Stimulated activated CD8-positive, alpha-beta memory T cell treated with anti-CD3 and anti-CD28 coated beads, Interleukin-15, amount 100 ng/mL, for 24 hours (primary cell): Measurements from ENCODE around the gene PRKAR2B.
"Not testable (repeated sequence)": the region's sequence is repeated elsewhere in the genome, so short reads cannot be mapped to it uniquely, and the experiment has no call there.

Experiments used
- DNase-seq: peaks from one replicate; pipeline ENCODE4 v3.0.0-alpha.2; 2020; ENCODE audit warnings: low read depth

Gene PRKAR2B

DNA sequence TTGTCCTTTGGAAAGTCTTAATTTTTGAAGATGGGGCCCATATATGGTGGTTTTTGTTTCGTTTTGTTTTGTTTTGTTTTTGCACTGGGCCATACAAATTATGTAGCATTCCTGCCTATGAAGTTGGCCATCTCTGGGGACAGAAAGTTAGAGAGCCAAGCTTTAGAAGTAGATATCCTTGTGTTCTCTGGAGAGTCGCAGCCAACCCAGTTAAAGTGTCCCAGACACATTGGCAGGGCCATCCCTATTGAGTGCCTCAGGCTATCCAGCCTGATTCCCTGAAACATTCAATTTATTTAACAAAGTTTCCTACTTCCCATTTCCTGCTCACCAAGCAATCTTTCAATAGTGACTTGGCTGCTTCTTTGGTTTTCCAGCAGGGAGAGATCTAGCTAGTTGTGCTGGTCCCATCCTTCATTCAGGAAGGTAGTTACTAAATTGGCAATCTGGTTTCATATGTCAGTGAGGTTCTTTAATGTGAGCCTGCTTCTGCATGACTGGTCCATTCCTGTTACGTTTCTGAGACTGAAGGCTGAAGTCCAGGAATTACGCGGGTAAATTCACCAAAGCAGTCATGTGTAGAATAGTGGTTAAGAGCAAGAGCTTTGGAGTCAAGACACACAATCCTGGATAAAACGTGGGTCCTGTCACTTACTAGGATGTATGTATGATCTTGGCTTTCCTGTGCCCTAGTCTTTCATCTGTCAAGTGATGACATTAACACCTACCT is 75.0 kb downstream of the PRKAR2B start:
- DNase-seq = no peak

DNA sequence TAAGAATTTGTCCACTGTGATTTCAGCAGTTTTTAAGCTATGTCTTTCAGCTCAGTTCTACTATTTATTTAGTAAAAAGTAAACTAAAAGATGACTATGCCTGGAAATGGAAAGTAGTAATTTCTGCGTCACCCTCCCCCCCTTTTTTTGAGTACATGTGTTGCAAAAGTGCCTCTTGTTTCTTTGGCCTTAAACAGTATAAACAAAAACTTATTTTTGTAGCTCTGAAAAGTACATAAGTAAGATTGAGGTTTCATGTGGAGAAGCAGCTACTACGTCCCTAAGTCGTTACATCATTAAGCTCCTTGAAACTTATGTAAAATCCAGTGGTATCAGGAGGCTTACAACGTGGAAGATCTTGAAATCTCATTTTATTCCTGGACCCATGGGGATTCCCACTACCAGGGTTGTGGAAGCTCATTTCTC is 78.0 kb downstream of the PRKAR2B start:
- DNase-seq = no peak

DNA sequence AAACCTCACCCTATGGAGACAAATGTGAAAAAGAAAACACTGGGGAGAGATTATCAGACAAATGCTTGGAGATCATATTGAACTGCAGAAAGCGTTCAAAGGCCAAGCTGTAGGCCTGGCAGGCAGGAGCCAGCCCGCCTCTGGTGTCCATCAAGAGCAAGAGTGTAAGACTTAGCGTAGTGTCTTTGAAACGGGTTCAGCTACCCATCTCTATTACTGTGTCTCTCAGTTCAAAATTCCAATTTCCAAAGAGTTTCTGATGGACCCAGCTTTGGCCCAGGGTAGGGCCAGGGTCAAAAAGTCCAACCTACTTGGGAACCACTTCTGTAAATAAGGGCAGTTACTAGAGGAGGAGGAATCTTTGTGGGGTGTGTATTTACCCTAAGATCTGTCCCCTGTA is 78.9 kb downstream of the PRKAR2B start:
- no peak for DNase-seq

DNA sequence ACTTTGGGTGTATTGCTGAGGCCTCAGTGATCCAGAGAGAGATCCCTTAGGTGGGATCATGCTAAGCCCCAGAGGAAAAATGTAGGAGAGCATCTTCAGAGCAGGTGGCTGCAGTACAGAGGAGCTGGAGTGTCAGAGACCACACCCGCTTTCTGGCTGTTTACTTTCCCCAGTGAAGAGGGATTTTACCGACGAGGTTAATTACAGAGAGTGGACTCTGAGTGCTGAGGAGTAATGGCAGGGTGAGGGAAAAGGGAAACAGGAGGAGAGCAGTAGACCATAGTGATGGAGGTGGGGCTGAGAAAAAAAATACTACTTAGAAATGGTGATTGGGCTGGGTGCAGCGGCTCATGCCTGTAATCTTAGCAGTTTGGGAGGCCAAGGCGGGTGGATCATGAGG is 81.0 kb downstream of the PRKAR2B start:
- no peak for DNase-seq

DNA sequence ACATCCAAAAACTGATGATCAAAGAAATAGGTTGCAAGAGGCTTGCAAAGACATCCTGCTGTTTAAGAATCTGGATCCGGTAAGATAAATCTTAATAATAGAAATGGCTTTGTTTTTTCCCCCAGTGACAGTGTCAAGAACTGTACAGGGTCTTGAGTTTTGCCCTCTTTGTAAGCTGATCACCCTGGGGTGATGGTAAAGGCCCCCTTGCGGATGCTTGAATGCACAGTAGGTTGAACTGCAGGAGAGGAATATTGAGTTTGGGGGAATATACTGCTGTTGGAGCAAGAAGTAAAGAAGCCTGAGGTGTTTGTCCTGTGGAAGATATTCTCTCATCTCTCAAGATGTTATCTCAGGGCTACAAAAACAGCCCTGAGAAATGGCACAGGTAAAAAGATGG is 83.7 kb downstream of the PRKAR2B start:
- DNase-seq = no peak

DNA sequence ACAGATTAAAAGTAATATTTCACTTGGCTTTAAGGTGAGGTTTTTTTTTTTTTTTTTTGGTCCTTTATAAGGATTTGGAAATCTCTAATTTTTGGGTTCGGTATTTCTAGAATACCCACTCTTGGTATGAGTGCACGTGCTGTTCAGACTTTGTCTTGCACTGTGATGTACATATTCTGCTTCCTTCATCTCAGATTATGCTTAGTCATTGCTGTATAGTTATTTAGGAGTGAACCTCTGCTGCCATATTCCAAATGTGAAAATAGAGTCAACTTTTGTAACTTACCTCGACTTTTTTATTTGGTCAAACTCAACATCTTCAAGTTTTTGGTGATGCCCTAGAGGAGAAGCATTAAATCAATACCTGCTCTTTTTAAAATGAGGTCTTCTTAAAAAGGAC is 84.2 kb downstream of the PRKAR2B start:
- DNase-seq = no peak

DNA sequence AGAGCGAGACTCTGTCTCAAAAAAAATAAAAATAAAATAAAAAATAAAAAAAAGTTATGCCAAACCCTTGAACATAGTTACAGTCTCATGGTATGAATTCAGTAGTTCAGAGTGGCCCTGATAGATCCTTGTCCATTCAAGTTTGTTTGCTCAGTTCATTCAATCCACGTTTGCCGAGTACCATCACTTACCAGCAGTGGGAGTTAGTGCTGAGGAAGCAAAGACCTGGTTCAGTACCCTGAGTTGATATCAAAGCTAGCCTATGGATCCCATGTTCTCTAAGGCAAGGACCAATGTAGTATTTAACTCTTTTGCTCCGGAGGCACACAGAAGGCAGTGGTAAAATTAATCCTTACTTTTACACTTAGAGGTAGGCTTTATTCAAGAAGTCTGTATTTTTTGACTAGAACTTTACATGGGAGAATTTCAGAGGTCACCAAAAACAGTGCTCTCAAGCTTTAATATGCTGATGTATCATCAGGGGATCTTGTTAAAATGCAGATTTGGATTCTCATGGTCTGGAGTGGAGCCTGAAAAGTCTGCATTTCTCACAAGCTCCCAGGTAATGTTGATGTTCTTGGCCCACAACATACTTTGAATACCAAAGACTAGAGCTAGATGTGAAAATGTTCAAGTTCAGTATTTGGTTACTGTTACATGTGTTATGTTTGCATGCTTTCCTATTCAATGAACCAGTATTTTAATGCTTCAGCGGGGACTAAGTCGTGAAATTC is 86.1 kb downstream of the PRKAR2B start:
- DNase-seq = no peak

DNA sequence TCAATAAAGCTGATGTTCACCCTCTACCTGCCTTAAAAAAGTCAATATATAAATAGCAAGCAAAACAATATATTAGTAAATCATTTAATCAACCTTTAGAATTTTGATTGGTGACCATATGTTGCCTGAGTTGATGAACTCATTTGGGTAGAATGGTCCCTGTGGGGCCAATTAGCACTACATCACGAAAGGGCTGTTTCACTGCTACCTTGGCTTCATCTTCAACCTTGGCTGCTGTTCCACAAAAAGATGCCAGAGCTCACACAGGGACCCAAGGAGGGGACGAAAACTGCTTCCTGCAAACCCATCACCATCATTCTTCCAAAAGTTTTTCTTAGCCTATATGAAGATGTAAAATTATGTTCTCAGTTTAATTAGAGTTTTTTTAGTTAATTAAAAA is 88.9 kb downstream of the PRKAR2B start:
- DNase-seq = no peak

DNA sequence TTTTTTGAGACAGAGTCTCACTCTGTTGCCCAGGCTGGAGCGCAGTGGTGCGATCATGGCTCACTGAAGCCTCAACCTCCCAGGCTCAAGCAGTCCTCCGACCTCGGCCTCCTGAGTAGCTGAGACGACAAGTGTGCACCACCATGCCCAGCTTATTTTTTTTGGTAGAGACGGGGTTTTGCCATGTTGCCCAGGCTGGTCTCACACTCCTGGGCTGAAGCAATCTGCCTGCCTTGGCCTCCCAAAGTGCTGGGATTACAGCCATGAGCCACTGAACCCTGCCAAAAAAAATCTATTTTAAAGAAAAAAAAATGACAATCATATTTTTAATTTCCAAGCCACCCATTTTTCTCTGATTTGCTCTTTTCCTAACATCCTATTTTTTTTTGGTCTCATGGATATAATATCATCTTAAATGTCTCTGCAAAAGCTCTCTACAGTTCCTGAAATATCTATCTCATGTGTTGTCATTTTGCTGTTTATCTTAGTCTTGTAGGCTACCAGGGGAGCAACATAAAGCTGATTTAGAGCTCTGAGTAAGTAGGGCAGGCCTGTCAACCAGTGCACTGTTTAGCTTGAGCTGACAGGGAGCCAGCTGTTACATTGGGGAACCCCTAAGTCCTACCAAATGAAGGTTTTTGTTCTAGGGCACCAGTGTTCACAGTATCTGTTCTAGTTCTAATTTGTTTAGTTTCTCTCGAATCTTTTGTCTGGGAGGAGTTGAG is 94.4 kb downstream of the PRKAR2B start:
- DNase-seq = no peak

DNA sequence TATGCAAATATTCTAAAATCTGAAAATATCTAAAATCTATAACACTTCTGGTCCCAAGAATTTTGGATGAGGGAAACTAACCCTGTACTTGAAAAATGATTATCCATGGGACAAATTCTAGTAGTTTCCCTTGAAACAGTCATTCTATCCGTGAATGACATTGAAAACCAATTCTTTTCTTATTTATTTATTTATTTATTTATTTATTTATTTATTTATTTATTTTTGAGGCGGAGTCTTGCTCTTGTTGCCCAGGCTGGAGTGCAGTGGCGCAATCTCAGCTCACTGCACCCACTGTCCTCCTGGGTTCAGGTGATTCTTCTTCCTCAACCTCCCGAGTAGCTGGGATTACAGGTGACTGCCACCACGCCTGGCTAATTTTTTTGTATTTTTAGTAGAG is 99.4 kb downstream of the PRKAR2B start:
- DNase-seq = not testable (repeated sequence)

DNA sequence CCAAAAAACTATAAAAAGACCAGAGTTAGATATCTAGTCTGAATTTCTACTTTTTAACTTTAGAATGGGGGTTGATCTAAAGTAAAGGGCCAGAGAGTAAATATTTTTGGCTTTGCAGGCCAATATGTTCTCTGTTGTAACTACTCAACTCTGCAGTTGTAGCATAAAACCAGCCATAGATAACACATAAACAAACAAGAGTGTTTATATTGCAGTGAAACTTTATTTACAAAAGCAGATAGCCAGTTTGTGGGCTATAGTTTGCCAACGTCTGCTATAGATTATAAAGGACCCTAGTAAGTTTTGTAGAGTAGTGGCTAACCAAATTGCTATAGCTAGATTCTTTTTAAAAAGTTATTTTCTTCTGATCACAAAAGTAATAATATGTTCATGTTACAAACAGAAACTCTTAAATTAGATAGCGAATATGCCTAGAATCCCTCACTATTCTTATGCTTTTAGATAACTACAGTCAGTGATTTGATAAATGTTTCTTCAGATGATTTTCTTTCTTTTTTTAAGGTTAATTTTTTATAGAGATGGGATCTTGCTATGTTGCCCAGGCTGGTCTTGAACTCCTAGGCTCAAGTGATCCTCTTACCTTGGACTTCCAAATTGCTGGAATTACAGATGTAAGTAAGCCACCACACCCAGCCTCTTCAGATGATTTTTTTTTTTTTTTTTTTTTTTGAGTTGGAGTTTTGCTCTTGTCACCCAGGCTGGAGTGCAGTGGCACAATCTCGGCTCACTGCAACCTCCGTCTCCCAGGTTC is 100.7 kb downstream of the PRKAR2B start:
- DNase-seq = no peak

DNA sequence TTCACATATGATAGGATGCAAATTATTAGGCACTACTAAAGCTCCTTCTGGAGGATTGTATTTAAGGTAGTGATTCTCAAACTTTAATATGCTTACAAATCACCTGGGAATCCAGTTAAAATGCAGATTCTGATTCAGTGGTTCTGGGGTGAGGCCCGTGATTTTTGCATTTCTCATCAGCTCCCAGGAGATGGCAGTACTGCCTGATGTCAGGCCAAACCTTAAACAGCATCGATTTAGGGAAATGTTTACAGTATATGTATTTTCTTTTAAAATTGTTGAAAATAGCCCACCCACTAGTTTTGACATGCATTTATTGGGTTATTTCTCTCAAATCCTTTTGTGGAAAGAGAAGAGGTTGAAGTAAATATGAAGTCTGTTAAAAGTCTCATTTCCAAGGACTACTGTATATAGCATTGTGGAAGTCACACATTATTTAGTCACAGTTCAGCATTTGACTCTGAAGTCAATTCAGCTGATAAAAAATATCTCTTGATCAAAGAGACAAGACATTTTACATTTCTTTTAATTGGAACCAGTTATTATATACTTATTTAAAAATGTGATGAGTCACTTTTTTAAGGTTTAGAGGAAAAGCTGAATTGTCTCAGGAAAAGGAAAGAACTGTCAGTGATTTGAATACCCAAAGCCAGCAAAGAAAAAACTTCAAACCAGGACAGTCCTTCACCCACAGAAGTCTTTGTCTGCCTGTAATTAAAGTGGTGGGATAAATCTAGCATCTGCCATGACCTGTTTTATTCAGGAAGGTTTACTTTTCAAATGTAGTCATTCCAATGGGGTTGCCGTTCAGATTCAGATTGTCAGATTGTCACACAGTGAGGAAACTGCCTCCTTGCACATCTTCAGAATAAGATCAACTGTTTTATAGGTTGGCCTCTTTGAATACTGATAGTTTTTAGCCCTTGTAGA is 103.2 kb downstream of the PRKAR2B start:
- DNase-seq = no peak

DNA sequence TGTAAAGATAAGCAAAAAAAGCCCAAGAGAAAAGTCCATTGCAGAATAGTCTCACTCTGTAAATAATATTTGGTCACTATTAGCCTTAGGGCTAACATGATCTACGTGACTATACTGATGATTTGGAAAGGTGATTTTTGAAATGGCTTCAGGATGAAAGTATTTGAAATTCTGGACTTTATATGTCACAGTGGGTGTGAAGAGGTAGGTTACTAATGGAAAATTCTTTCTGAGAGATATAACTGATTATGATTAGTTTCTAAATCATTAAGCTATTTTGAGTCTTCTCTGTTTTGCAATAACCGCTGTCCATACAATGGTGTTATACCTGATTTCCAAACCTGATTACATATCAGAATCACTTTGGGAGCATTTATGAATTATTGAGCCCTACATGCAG is 104.2 kb downstream of the PRKAR2B start:
- DNase-seq = no peak

DNA sequence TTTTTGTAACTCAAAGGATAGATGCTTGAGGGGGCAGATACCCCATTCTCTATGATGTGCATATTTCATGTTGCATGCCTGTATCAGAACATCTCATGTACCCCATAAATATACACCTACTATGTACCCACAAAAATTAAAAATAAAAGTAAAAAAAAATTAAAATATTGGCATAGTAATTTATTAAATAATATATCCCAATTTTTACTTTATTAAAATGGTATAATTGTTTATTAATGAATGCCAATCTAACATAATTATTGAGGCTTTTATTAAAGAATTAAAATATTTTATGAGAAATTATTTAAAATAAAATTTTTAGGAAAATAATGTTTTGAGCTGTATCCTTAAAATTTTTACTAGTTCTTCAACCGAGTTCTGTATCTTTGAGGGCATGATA is 105.4 kb downstream of the PRKAR2B start:
- DNase-seq = no peak

DNA sequence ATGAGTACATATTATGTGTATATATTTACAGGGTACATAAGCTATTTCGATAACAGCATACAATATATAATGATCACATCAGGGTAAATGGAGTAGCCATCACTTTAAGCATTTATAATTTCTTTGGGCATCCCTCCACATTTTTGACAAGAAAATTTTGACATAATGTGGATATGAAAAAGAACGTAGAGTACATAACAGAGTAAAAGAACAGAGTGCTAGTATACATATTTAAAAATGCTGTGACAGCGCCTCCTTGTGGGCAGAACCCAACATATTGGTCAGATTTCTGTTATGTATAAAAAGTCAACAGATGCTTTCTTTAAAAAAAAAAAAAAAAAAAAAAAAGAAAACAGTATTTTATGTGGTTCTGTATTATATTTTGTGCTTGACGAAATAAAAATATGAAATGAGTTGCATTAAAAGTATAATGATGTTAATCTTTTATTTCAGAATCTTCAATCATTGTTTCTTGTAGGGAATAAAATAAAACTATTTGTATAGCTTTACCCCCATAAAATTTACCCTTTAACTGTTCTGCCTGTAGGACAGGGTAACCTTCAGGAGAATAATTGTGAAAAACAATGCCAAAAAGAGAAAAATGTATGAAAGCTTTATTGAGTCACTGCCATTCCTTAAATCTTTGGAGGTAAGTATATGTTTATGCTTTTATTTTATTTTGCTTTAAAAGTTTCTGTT is 106.0 kb downstream of the PRKAR2B start:
- peak; percentile 53 for DNase-seq

DNA sequence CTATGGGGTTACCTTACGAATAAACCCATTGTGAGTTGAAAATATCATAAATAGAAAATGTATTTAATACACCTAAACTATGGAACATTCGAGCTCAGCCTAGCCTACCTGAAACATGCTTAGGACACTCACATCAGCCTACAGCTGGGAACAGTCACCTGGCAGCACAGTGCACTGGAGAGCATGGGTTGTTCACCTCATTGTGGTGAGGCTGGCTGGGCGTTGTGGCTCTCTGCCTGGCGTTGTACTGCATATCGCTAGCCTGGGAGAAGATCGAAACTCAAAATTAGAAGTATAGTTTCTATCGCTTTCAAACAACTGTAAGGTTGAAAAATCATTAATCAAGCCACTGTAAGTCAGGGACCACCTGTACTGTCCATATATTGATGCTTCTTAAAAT is 107.0 kb downstream of the PRKAR2B start:
- no peak for DNase-seq

DNA sequence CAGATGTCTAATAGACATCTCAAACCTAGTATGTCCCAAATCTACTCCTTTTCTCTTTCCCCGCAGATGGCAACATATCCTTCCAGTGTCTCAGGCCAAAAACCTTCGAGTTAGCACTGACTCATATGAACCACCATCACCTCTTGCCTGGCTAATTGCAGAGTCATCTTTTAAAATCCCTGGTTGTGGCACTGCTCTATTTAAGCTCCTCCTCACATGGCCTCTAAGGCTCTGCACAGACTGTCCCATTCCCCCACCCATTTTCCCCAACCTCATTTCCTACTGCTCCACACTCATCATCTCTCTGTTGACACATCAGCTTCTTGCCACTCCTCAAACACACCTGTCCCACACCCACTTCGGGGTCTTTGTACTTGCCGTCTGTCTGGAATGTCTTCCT is 107.5 kb downstream of the PRKAR2B start:
- no peak for DNase-seq

DNA sequence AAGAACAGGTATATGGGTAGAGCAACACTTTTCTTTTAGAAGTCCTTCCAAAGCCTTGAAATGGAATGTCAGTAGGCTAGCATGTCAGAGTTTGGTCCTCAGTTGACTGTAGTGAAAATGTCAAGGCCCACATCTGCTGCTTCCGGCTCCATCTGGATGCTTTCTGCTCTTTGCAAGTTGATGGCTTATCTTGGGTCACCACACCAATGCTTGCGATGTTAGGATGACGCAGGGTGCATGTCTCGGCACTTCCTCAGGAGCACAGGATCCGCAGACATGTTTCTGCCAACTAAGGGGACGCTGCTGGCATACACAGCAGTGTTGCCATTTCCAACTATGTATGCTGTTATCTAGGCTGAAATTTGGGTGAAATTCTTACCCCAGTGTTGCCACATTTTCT is 110.3 kb downstream of the PRKAR2B start:
- DNase-seq = no peak

DNA sequence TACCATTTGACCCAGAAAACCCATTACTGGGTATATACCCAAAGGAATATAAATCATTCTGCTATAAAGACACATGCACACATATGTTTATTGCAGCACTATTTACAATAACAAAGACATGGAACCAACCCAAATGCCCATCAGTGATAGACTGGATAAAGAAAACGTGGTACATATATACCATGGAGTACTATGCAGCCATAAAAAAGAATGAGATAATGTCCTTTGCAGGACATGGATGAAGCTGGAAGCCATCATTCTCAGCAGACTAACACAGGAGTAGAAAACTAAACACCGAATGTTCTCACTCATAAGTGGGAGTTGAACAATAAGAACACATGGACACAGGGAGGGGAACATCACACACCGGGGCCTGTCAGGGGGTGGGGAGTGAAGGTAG is 111.2 kb downstream of the PRKAR2B start:
- not testable (repeated sequence) for DNase-seq

DNA sequence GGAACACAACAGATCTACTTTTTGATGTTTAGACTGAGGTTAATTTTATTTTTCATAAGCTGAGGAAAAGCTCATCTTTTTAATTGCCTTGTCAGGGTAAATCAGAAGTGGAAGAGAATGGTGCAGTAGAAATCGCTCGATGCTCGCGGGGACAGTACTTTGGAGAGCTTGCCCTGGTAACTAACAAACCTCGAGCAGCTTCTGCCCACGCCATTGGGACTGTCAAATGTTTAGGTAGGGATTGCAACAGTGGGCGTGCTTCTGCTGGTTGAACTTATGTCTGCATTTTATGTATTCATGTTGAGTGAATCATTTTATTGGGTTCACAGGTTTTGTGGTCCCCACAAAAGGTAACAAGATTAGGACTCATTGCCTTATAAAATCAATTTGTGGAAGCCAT is 112.6 kb downstream of the PRKAR2B start:
- DNase-seq = no peak

DNA sequence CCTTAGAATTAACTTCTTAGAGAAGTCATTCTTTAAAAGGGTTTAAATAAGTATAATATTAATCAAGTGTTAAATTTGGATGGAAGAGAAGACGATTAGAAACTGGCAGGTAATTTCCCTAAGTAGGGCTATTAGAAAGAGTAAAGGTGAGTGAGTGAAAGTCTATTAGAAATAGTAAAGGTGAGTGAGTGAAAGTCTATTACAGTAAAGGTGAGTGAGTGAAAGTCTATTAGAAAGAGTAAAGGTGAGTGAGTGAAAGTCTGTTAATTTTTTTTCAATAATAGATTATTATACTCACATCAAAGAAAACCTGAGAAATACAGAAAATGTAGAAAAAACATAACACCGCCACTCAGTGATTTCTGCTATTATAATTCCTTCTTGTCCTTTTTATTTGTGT is 113.5 kb downstream of the PRKAR2B start:
- no peak for DNase-seq
